Stimulated activated CD8-positive, alpha-beta memory T cell treated with anti-CD3 and anti-CD28 coated beads, Interleukin-2, amount 100 ng/mL, for 48 hours (primary cell): ENCODE data around the gene CD74.
A peak's percentile ranks its signal among the peaks of the same experiment; 100 is the strongest.
"Not testable (repeated sequence)": the region's sequence is repeated elsewhere in the genome, so short reads cannot be mapped to it uniquely, and the experiment has no call there.

Experiments
- DNase-seq, 2 donors: peaks; one replicate each; pipeline ENCODE4 v3.0.0-alpha.2; 2020; ENCODE audit warnings: low read depth in 2 of 2

Gene CD74

DNA sequence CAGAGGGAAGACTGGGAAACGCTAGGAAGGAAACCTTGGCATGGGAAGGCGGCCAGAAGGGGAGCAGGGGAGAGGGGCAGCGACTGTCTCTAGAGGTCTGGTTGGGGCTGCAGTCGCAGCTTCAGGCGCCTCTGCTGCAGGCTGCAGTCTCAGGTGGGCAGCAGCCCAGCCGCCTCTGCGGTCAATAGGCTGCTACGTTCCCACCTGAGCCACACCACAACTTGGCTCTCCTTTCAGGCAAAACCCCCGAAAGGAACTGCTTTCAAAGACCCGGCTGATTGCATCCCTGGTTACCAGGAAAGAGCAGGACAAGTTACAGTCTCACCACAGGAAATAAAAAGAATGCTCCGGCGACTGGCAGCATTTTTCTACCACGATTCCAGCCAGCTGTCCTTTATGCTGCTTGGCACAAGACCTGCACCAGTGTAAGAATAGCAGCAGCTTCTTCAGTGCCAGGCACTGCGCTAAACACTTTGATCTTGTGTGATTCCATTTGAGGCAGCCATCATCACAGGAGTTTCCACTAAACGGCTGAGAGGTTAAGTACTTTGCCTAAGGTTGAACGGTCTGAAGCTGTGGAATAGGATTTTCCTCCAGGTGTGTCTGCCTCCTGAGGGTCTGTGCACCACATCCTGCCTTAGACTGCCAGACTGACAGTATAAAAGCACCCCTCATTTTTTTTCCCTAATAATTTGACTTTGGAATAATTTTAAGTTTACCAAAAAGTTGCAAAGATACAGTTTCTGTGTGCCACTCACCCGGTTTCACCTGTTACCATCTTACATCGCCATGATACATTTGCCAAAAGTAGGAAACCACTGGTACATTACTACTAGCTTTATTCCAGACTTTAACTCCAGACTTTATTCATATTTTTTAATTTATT, 29.3 kb upstream of the CD74 start:
- DNase-seq = no peak

DNA sequence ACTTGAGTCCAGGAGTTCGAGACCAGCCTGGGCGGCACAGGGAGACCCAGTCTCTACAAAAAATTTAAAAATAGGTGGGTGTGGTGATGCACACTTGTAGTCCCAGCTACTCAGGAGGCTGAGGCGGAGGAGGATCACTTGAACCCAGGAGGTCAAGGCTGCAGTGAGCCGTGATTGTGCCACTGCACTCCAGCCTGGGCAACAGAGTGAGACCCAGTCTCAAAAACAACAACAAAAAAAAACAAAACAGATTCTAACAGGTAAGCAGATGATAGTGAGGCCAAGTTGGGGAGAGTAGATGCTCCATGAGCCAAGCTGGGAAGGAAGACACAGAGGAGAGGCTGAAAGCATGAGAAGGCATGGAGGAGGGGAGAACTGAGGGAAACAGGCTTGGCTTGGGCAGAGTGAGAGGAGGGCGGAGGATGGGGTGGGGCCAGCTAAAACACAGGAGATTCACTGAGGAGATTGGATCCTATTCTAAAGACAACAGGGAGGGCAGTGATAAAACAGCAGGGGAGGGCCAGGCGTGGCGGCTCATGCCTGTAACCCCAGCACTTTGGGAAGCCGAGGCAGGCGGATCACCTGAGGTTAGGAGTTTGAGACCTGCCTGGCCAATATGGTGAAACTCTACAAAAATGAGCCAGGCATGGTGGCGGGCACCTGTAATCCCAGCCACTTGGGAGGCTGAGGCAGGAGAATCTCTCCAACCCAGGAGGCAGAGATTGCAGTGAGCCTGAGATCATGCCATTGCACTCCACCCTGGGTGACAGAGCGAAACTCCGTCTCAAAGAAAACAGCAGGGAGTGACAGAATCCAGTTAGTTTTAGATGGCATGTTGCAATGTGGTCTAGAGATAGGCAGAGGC, 28.5 kb upstream of the CD74 start:
- DNase-seq = no peak

DNA sequence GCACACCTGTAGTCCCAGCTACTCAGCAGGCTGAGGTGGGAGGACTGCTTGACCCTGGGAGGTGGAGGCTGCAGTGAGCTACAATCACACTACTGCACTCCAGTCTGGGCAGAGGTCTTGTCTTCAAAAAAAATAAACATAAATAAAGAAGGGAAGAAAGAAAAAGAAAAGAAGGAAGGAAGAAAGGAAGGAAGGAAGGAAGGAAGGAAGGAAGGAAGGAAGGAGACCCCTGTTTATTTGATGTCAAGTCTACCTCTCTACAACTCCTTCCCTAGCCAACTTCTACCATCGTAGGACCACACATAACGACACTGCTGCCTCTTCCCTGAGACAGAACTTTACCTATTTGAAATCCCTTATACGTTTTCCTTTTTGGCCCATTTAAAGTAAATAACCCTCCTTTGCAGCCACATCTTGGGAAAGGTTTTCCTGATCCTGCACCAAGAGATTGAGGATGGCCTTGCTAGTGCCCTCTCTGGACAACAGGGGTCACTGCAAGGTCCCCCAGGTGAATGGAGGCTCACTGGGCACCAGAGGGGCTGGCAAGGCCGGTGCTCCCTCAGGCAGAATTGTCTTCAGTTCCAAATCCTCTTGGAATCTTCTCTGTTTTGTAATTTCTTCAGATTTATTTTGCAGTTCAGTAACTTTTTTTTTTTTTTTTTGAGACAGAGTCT, 26.3 kb upstream of the CD74 start:
- DNase-seq = no peak

DNA sequence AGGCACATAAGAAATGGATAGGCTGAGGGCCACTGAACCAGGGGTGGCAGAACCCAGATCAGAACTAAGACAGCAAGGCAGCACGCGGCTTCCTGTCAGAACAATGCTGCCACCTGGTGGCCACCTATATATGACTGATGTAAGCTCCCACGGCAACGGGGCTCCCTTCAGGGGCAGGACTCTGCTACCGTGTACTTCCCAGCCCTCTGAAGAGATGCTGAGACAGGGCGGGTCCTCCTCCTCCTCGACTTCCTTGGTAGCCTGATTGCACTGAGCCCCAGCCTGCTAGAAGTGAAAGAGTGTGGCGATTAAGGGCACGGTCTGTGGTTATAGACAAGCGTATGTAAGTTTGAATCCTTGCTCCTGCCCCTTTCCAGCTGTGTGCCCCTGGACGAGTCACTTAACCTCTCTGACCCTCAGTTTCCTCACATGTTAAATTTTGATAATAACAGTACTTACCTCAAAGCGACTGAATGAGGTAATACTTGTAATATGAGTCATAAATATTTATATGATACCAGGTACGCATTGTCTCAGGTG, 23.5 kb upstream of the CD74 start:
- peak; percentile 83 to 90 for DNase-seq

DNA sequence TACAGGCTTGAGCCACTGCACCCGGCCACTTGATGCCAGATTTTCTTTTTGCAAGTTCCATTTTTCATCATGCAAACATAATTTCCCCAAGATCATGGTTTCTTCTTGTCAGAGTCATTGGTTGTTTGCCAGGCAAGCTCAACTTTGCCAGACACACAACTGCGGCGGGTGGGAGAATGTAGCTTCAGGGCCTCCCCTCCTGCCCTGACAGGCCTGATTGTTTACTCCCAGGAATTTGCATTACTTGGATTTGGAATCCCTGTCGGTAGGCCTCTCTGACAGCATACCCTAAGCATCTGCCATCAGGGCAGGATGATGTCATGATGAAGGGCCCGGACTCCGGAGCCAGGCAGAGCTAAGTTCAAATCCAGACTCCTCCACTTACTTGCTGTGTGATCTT, 21.8 kb upstream of the CD74 start:
- no peak for DNase-seq

DNA sequence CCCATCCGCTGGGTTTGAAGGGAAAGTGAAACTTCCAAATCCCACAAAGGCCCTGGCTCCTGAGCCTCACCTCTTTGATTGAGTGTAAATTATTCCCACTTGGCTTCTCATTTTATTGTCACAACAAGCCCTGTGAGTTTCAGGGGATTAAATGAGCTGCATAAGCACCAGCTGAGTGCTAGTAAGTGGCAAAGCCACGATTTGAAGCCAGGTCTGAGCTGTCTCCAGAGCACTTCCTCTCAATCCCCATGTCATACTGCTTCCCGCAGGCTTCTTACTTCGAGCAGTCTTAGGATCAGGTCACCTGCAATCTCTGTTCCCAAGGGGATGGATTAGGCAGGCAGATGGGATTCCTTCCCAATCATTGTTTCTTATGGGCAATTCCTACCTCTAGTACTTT, 18.9 kb upstream of the CD74 start:
- DNase-seq = no peak

DNA sequence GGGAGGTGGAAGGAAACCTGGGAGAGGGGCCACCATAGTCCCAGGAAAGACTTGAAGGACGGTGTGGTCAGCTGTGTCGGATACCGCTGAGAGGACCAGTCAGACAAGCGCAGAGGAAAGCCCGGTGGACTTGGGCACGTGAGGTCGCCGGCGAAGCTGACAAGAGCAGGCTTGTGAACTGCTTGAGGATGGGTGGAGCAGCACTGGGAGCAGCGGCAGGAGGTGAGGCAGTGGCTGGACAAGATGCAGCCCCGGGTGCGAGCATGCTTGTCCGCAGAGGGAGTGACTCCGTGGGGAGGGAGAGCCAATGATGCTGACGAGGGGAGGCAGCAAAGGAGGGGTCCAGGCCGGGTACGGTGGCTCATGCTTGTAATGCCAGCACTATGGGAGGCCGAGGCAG, 18.3 kb upstream of the CD74 start:
- no peak for DNase-seq

DNA sequence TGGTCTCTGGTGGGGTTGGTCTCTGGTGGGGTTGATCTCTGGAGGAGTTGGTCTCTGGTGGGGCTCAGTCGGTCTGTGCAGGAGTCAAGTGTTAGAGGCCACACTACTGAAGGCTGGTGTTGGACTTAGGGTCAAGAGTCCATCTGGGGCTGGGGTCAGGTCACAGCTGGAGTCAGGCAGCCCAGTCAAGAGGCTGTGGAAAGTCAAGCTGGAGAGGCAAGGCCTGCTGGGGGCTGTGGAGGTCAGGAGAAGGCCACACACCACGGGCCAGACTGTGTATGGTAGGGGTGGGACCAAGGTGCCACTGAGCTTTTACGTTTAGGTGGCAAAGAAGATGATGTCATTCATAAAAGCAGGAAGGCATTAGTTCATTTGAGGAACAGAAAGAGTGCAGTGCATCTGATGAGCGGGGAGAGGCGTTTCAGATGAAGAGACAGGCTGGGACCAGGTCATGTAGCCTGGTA, 16.7 kb upstream of the CD74 start:
- DNase-seq = no peak

DNA sequence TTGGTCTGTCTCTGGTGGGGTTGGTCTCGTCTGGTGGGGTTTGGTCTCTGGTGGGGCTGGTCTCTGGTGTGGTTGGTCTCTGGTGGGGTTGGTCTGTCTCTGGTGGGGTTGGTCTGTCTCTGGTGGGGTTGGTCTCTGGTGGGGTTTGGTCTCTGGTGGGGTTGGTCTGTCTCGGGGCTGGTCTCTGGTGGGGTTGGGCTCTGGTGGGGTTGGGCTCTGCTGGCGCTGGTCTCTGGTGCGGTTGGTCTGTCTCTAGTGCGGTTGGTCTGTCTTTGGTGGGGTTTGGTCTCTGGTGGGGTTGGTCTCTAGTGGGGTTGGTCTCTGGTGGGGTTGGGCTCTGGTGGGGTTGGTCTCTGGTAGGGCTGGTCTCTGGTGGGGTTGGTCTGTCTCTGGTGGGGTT, 16.3 kb upstream of the CD74 start:
- no peak for DNase-seq

DNA sequence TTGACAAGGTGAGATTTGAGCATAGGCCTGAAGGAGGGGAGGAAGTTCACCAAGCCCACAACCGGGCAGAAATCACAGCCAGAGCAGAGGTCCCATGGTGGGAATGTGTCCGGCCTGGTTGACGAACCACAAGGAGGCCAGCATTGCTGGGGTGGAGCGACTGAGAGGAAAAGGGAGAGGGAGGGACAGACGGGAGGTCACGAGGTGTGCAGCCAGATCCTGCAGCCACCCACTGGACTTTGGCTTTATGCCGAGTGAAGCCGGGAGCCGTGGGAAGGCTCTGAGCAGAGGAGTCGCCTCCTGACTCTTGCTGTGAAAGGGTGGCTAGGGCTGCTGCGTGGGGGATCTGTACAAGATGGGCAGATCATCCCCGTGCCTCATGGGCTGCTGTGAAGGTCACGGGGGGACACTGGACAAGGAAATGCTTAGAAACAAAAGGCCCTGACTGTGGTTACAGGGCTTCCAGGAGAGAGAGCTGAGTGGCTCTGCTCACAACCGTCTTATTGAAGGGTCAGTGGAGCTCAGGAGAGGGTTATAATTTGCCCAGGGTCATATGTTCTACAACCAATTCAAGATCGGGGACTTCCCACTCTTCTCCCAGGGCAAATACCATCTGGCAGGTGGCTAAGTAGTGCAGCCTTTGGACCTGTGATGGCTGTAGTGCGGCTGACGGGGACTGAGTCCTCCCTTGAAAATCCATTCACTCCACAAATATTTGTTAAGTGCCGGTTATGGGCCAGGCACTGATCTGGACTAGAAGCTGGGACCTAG, 15.6 kb upstream of the CD74 start:
- no peak for DNase-seq

DNA sequence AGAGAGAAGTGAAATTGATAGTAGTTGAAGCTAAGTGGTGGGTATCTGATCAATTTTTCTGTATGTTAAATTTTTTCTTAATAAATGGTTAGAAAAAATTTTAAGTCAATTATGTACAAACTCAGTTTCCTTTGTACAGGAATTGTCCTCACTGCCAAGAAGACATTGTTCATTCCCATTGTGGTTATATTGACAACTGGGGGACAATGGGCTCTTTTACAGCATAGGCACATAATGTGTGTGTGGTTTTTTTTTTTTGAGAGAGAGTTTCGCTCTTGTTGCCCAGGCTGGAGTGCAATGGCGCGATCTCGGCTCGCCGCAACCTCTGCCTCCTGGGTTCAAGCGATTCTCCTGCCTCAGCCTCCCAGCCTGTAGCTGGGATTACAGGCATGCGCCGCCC, 13.5 kb upstream of the CD74 start:
- DNase-seq = not testable (repeated sequence)

DNA sequence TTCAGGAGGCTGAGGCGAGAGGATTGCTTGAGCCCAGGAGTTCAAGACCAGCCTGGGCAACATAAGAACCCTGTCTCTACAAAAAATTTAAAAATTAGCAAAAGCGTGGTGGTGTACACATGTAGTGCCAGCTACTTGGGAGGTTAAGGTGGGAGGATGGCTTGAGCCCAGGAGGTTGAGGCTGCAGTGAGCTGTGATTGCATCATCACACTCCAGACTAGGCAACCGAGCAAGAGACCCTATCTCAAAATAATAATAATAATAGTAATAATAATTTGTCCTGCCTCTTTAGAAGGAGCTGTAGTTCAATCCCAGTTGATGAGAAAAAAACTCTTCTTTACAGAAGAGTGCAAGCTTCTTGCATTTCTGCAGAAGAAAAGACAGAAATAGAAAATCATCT, 10.0 kb upstream of the CD74 start:
- no peak for DNase-seq

DNA sequence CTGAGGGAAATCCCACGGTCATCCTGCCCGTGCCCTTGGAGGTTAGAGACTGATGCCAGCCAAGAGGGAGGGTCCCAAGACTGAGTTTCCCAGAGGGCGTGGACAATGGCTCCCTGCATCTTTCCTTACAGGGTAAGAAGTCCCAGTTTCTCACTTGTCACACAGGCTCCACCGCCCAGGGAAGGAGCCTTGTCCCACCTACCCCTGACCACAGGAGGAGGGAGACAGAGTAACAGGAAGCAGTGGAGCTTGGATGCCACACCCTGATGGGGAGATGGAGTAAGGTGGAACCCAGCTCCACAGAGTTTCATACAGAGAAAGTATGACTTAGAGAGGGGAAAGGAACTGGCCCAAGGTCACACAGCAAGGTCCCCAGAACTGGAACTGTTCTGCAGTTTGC, 9.4 kb upstream of the CD74 start:
- no peak for DNase-seq

DNA sequence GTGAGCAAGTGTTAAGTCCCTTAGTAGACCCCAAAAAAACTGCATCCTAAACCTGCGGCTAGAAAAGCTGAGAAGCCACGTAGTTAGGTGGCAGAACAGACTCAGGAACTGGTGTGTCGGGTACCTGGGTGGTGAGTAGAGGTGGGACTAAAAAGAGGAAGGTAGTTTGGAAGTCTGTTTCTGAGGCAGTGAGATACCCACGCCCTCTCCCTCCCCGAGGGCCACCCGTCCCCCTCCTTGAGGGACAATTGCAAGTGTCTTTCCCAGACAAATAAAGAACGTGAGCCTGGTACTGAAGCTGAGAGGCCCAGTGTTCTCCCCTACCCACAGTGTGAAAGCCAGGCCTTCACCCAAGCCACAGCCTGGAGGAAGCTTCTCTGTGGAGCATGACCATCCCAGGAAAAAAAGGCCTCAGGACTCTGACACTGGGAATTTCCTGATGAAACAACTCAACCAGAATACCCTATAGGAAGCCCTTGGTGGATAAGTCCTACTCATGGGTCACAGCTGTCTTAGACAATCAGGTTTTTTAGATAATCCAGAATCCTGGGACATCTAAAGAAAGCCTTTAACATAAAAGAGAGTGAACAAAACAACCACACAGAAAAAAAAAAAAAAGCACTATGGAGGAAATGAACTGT, 7.0 kb upstream of the CD74 start:
- DNase-seq = no peak

DNA sequence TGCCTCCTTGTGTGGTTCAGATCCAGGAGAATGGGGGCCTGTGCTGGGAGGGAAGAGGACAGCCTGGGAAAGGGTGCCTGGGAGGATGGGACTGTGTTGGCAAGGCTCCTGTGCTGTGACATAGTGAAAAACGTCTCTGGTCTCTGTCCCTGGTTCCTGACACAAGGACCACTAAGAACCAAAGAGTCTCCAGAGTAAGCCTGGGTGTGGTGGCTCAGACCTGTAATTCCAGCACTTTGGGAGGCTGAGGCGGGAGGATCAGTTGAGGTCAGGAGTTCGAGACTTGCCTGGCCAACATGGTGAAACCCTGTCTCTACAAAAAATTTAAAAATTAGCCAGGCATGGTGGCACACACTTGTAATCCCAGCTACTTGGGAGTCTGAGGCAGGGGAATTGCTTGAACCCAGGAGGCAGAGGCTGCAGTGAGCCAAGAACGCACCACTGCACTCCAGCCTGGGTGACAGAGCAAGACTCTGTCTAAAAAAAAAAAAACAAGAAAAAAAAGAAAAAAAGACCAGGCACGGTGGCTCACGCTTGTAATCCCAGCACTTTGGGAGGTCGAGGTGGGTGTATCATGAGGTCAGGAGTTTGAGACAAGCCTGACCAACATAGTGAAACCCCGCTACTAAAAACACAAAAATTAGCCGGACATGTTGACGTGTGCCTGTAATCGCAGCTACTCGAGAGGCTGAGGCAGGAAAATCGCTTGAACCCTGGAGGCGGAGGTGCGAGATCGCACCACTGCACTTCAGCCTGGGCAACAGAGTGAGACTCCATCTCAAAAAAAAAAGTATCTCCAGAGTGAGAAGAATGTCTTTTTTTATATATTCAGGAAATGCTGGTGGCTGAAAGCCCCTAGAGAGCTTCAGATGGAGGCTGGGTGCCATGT, 1.4 kb upstream of the CD74 start:
- DNase-seq = not testable (repeated sequence)

DNA sequence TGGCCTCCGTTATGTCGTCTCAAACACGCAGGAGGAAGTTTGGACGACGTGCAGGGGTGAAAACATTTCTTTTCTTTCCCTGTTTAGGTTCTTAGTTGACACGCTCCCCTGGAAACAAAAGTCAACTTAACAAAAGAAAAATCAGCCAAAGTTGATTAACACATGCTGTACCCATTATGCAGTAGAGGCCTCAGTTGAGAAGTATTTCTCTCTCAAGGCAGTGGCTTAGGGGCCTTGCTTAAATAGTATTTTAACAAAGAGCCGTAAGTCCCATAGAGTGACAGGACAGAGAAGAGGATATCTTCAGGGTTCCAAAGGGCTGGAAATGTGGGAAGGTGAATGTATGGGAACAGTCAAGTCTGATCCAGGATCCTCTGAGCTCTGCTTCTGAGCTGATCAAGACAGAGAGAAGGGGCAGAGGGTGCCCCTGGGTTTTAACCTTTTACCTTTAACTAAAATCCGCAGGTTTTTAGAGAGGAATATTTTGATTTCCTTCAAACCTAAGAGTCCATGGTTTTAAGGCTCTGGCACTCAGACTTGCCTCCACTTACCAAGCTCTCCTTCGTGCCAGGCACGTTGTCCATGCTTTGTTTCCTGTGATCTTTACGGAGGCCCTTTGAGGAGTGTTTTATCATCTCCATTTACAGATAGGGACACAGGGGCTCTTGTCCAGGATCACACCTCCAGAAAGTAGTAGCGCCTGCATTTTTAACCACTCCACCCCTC, 629 bp upstream of the CD74 start:
- no peak for DNase-seq

DNA sequence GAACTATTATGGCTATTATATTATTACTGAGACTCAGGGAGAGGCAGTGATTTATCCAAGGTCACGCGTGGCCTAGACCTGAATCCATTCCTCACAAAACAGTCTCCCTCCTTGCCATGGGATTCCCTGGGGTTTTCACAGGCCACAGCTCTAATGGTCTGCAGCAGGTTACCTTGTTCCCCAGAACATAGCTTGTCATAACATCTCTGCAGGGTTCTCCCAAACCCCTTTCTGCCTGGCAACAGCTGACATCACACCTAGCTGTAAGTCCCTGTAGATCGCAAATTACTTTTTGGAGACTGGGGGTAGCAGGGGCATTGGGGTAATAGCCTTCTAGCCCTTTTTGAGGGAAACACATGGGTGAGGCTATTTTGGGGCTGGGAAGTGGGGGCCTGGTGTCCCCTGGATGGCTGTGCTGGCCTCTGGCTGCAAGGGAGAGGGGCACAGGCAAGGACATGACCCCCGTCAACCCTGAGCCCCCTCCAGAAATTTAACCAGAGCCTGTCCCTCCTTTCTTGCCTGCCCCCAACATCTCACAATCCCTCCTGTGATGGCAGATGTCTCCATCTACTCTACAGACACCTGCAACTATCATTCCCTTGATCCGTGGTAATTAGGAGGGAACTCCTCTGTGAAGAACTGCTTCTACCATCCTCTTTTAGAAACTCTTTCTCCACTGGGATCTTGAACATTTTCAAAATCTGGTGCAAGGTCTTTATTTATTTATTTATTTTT, 1.3 kb downstream of the CD74 start:
- peak in 1 of 2 donors; percentile 48 for DNase-seq

DNA sequence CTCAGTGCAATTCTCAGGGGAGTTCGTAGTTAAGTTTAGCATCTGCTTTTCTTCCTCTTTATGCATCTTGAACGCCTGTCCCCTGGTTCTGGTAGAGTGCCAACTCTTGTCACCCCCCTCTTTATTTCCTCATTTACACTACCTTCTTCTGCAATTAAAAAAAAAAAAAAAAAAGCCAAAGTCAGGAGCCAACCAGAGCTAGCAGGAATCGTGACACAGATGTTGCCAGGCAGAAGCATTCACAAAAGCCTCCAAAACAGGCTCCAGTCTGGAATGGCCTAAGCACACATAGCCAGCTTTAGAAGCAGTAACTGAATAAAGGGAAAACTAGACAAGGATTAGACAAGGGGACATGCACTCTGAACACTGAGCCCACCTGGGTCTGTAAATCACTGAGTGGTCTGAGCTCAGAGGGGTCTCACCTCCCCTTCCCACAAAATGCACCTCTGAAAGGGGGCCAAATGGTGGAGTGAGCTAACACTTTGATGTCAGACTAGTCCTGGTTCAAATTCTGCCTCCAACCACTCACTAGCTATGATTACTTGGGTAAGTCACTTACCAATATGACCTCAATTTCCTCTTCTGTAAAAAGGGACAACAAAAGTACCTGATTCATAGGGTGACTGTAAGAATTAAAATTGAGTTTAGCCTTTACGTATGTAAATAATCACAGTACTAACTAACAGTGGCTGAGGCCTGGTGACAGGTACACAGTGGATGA, 2.0 kb downstream of the CD74 start:
- DNase-seq = no peak
